Upper lobe of left lung (tissue), 4 donors: Measurements from ENCODE around the gene CPLX1.

Experiments
- CTCF ChIP-seq, 6 experiments: fragments of 450-650 bp in 4 of 6; fragments of 200-600 bp in 2 of 6; sonication (generic) in 2 of 6; IDR thresholded peaks; one replicate each; pipeline ENCODE4 v1.5.1; 2016 to 2019; ENCODE audit warnings: antibody characterized with exemption in 6 of 6
- EP300 ChIP-seq, 4 donors: sonication (generic); formaldehyde crosslinking; IDR thresholded peaks; one replicate each; pipeline ENCODE4 v1.5.1; 2017; ENCODE audit warnings: antibody characterized with exemption in 4 of 4, control low read depth in 2 of 4
- POLR2AphosphoS5 ChIP-seq, 2 donors: sonication (generic); formaldehyde crosslinking; IDR thresholded peaks; one replicate each; pipeline ENCODE4 v1.5.1; 2017; ENCODE audit warnings: antibody characterized with exemption in 2 of 2

- TF ChIP-seq CTCF (IDR thresholded peaks at IDR 0.05) (no peak), EP300 (IDR thresholded peaks at IDR 0.05) (no peak), POLR2AphosphoS5 (IDR thresholded peaks at IDR 0.05) (no peak)
Observed at GRCh38 chr4:821631-822030, 4.3 kb downstream of the CPLX1 start.
